ENCODE measurements around the gene ARL2BP. TPM values are rescaled to one million over a fixed set of nuclear protein-coding genes. Genes with fewer than 3 reads are reported as not detected.

The ARL2BP gene
- total RNA-seq, 1 donor from 2014 or later, result 67.4 TPM

- H3K4me3 Mint-ChIP-seq (ENCODE audit: unreplicated experiment), result no peak overlapping the region
- no peaks in the 10 kb centered on the region for H3K27me3 Mint-ChIP-seq (ENCODE audit: unreplicated experiment)
- no peaks in the 10 kb centered on the region for H3K9me3 Mint-ChIP-seq (ENCODE audit: unreplicated experiment)
- H3K36me3 Mint-ChIP-seq (ENCODE audit: unreplicated experiment), result no peaks in the 10 kb centered on the region
- H3K27ac Mint-ChIP-seq (ENCODE audit: unreplicated experiment), result no peak overlapping the region
- no peak for TF ChIP-seq CTCF (IDR thresholded peaks at IDR 0.05)
- no peaks in the 10 kb centered on the region for H3K4me1 Mint-ChIP-seq (ENCODE audit: unreplicated experiment)
- DNase-seq (ENCODE audit: extremely low spot score, unreplicated experiment), result no peak
Measured at GRCh38 chr16:57268804-57269800, 24.0 kb downstream of the ARL2BP start.

- Mint-ChIP-seq H3K4me3 (ENCODE audit: unreplicated experiment) (no peak overlapping the region), H3K4me1 (ENCODE audit: unreplicated experiment) (no peaks in the 10 kb centered on the region), H3K27me3 (ENCODE audit: unreplicated experiment) (no peaks in the 10 kb centered on the region), H3K9me3 (ENCODE audit: unreplicated experiment) (no peaks in the 10 kb centered on the region), H3K27ac (ENCODE audit: unreplicated experiment) (no peak overlapping the region), H3K36me3 (ENCODE audit: unreplicated experiment) (no peaks in the 10 kb centered on the region)
- DNase-seq (ENCODE audit: extremely low spot score, unreplicated experiment), result no peak
- TF ChIP-seq CTCF (IDR thresholded peaks at IDR 0.05), result no peak
Measured at GRCh38 chr16:57270221-57271062, 25.4 kb downstream of the ARL2BP start.

GRCh38 chr16:57271063-57271345, 25.9 kb downstream of the ARL2BP start:
- Mint-ChIP-seq H3K9me3 (ENCODE audit: unreplicated experiment) (no peaks in the 10 kb centered on the region), H3K4me1 (ENCODE audit: unreplicated experiment) (no peaks in the 10 kb centered on the region), H3K27ac (ENCODE audit: unreplicated experiment) (no peak overlapping the region), H3K27me3 (ENCODE audit: unreplicated experiment) (no peaks in the 10 kb centered on the region), H3K36me3 (ENCODE audit: unreplicated experiment) (no peaks in the 10 kb centered on the region), H3K4me3 (ENCODE audit: unreplicated experiment) (no peak overlapping the region)
- TF ChIP-seq CTCF (IDR thresholded peaks at IDR 0.05), result no peak
- no peak for DNase-seq (ENCODE audit: extremely low spot score, unreplicated experiment)

- Mint-ChIP-seq H3K27ac (ENCODE audit: unreplicated experiment) (no peak overlapping the region), H3K9me3 (ENCODE audit: unreplicated experiment) (no peaks in the 10 kb centered on the region), H3K4me1 (ENCODE audit: unreplicated experiment) (peaks cover 6% of the 10 kb centered on the region), H3K4me3 (ENCODE audit: unreplicated experiment) (no peak overlapping the region), H3K36me3 (ENCODE audit: unreplicated experiment) (no peaks in the 10 kb centered on the region), H3K27me3 (ENCODE audit: unreplicated experiment) (no peaks in the 10 kb centered on the region)
- TF ChIP-seq CTCF (IDR thresholded peaks at IDR 0.05), result no peak
- no peak for DNase-seq (ENCODE audit: extremely low spot score, unreplicated experiment)
Measured at GRCh38 chr16:57271867-57272495, 26.9 kb downstream of the ARL2BP start.
